Stimulated activated naive CD4-positive, alpha-beta T cell (primary cell): Measurements from ENCODE around the gene CDH15.

Source experiments
- DNase-seq, 6 experiments: peaks; one replicate each; lab custom pipeline; 2025; lab: John Stamatoyannopoulos, UW

CDH15 gene

DNA sequence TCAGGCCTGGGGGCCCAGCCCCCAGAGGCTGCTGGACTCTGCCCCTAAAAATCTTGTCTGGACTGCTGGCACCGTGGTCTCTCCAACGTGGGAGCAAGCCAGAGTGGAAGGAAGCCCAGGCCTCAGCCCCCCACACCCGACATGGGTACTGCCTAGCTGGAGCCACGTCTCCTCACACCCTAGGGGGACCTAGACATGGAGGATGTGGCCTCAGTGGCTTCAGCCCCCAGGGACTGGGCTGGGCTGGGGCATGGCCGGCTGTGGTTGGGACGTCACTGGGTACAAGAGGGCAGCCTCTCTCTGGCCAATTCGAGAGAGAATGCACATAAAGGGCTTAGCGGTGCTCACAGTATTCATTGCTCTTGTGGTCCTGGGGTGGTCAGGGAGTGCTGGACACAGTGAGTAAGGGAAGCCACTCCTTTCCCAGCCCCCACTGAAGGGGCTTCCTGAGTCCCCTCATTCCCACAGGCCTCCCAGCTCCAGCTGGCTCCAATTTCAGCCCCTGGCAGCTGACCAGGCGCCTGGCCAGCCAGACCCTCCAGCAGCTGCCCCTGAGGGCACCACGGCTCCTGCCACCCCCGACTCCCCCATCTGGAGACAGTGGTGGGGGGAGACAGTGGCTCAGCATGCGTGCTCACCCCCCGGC lies 1.1 kb downstream of the CDH15 start:
- no peak for DNase-seq

DNA sequence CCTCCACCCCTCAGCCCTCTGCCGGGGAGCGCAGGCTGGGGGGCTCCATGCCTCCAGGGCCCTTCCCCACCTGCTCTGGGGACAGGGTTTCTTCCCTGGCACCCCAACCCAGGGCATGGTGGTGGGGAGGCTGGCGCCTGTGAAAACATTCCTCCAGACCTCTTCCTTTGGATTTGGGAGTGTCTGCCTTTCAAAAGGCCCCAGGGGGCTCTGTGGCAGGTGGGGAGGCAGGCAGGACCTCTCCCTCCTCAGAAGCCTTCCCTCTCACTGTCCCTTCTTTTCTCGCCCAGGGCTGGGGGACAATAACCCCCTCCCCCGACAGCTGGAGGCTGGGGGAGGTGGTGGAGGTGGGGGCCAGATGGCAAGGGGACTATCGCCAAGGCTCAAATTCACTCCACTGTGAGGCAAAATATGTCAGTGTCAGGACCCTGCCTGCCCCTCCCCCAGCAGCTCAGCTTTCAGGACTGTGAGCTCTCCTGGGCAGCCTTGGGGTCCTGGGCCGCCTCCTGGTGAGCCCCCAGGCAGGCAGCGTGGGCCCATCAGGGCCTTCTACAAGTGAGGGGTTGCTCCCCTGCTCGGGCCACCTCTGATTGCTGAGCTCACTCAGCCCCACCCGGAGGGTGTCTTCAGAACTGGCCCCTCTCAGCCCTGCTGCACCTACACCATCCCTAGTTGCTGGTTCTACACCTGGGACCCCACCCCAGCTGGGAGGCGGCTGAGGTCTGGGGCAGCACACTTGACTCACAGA lies 1.8 kb downstream of the CDH15 start:
- no peak for DNase-seq

DNA sequence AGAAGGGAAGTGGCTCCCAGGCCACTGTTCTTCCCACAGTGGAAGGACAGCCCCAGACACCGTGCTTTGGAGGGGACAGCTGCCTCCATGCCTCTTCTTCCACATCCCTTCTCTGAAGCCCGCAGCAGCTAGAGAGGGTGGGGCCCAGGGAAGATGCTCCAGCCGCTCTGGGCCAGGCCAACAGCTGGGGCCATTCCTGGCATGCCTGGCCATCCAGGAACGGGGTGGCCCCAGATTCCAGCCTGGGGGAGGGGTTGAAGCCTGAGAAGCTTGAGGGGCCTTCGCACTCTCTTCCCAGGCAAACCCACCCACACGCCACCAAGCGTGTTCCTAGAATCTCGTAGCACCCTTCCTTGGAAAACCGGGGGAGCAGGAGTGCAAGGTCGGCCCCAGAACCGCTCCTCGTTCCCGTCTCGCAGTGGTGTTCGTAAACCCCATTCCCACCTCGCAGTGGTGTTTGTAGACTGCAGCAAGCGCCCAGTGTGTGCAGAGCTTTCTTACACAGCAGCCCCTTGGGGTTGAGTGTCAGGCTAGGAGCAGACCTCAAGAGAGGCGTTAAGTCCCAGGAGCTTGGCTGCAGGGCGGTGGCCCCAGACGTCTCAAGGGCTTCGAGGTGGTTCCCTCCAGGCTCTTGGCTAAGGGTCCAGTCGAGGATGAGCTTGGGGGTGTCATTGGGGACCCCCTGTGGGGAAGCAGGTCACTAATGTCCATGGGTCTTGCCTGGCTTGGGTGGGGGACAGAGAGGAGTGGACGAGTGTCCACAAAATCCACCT lies 2.7 kb downstream of the CDH15 start:
- DNase-seq = no peak

DNA sequence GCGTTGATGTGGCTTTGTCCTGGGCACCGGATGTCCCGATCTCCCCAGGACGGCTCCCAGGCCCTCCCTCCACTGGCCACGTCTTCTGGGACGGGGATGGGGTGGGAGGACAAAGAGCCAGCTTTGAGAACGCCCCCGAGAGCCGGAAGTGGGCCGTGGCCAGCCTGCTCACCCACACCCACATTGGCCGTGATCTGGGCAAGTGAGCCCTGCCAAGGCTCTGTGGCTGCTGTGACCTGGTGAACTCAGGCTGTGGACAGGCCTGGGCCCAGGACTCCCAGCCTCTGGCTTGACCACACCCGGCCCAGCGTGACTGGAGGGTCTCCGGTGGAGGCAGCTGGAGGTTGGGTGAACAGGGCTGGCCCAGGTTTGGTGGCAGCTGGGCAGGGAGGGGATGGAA lies 3.3 kb downstream of the CDH15 start:
- no peak for DNase-seq

DNA sequence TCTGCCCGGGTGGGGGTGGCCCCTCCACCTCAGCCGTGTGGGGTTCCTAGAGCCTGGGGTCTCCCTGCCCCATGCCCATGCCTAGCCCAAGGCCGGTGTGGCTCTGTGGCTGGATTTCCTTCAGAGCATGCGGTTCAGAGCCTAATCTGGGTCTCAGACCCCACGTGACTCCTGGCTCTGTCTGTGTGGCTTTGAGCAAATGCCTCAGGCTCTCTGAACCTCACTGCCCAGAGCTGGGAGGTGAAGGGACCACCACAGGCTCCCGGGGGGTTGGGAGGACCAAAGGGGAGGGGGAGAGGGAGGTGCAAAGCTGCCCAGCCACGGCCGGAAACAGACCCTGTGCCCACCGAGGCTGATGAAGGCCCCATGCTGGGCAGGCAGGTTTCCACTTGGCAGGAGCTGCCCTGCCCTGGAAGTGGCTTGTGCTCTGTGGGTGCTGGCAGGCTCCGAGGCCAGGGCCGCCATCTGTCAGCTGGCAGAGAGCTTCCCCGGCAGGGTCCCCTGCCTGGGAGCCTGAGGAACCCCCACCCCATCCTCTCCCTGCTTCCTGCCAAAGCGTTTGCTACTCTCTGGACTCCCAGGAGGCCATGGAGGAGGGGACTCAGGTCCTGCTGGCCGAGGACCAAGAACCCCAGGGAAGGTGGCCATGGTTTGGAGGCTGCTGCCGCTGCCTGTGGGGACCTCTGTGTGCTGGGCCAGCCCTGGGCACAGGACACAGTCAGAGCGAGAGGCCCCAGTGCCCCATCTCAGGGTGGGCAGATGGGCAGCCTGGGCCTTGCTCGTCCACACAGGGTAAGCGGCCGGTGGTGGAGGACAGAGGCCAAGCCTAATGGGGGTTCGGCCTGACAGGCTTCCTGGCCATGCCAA lies 4.0 kb downstream of the CDH15 start:
- DNase-seq = no peak

DNA sequence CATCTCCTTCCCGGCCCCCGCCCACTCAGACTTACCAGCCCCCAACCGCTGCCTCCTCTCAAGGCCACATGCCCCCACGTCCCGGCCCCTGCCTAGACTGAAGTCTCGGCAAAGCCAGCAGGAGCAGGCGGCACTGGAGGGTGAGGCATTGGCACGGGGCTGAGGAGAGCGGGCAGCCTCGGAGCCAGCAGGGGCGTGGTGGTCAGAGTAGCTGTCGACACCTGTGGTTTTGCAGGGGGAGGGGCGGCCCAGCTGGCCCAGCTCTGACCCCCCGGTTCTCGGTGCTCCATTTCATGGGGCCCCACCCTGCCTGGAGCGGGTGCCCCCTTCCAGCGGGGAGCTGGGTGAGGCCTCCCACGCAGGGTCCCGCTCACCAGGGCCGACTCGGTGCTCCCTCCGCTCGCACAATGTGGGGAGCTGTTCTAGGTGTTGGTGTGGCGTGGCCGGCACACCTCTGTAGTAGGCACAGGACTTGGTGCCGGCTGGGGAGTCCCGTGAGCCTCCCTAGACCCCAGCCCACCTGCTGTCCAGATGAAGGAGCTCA lies 4.7 kb downstream of the CDH15 start:
- no peak for DNase-seq

DNA sequence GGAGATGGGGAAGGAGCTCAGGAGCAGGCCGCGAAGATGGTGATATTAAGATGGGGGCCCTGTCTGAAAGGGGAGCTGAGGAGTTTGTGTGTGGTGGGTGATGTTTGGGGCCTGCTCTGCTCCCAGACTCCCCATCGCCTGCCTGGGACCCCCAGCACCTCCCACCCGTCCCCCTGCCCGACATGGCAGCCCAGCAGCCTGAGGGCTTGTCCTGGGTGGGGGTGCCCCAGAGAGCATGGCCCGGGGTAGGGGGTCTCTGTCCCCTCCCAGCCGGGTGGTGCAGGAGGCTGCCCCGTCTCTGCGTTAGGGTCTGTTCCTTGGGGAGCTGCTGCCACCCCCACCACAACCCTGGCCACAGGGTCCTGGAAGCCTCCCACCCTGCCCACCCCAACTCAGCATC lies 5.2 kb downstream of the CDH15 start:
- no peak for DNase-seq

DNA sequence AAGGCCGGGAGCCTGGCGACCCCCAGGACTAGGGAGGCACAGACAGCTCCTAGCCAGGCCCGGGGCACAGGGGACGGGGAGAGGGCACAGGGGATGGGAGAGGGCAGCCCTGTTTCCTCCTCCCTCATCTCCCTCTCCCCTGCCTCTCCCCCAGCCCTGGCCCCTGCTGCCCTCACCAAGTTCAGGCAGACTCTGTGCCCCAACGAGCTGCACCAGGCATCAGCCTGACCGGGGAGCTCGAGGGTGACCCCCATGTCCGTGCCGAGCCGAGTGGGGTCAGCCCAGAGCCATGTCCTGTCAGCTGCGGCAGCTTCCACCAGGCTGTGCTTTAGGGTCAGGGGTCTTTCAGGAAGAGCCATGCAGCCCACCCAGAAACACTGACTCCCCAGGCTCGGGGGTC lies 6.0 kb downstream of the CDH15 start:
- no peak for DNase-seq

DNA sequence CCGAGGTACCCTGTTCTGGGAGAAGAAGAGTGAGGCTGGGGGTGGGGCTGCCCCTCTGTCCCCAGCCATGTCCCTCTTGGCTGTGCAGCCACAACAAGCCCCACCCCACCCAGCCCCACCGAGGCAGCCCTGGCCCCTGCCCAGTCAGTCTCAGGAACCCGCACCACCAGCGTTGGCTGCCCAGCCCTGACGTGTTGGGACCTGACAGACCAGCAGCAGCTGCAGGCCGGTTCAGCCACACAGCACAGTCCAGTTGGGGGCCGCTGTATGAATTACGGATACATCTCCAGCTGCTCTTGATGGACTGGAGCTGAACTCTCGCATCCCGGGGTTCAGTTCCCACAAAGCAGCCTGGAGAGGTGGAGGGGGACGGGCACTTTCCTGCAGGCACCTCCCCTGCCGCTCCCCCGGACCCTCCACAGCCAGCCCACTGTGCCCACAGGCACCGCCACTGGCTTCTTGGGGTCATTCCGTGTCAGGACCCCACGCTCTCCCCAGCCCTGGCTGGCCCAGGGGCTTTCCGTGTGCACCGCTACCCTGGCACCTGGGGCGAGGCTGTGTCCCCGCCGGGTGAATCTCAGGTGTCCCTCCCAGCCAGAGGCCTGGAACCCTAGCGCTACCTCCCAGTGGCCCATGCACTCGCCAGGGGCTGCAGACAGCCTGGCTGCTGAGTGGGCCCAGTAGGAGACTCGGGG lies 7.1 kb downstream of the CDH15 start:
- DNase-seq = no peak

DNA sequence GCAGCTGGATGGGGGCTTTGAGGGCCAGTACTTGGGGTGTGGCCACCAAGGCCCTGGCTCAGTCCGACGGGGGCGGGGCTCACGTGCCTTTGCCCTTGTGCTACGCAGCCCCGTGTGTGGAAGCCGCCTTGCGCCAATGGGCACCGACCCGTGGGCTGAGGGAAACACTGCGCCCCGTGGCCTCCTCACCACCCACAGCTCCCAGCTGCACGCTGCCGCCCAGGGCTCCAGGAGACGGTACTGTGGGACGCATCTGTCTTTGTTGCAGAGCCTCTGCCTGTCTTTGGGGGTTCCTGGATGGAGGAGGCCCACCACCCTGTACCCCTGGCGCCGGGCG lies 7.6 kb downstream of the CDH15 start:
- DNase-seq = no peak

DNA sequence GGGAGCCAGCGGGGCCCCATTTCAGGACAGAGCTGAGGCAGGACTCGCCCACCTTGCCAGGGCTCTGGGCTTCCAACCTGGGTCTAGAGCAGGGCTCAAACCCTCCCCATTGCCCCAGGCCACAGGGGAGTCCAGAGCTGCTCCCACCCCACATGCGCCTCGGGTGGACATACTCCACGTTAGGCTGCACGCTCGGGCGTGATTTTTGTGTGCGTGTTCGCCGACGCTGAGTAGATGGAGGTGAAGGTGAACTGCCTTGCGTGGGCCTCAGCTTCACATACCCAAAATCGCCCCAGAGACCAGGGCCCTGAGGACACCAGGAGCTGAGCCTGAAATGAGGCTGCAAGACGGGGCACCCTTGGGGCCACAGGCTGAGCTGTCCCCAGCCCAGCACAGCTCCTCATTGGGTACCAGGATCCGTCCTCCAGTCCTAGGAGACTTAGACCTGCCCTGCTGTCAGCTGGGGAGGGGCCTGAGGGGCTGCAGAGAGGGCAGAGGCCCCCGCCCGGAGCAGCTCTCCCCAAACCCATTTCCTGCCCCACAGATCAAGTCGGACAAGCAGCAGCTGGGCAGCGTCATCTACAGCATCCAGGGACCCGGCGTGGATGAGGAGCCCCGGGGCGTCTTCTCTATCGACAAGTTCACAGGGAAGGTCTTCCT lies 8.2 kb downstream of the CDH15 start:
- no peak for DNase-seq

DNA sequence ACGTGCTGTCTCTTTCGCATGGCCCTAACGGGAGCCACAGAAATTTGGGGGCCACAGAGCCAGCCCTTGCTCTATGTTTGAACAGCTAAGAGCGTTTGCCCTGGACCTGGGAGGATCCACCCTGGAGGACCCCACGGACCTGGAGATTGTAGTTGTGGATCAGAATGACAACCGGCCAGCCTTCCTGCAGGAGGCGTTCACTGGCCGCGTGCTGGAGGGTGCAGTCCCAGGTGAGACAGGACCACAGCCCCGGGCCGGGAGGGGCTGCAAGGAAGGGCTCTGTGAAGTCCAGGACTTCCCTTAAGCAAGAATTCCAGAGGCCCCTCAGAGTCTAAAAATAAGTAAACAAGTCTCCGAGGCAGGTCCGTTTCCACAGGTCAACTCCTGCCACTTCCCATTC lies 11.9 kb downstream of the CDH15 start:
- no peak for DNase-seq

DNA sequence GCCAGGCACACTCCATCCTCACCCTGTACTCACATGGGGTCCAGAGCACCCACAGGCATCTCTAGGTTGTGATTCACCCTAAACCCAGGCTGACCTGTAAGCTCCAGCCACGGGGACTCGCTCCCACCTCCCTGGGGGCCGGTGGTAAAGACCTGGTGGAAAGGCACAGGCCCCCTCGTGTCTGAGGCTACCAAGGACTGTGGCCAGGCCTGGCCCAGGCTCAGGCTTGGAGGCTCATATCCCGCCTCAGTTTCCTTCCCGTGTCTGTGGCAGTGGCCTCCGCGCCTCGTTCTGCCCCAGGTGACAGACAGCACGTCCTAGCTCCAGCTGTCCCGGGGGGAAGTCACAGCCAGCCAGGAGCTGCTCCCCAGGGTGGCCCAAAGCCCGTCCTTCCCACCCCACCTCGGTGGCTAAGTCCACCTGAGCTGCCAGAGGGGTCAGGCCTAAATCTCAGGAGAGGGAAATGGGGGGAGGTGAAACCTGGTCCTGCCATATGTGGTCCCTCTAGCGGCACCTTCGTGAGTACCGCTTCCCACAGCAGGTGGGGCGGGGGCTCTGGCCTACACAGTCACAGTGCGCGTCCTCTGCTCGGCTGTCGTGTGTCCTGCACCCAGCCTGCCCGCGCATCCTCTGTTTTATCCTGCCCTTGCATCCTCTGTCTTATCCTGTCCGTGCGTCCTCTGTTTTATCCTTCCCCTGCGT lies 12.6 kb downstream of the CDH15 start:
- DNase-seq = no peak

DNA sequence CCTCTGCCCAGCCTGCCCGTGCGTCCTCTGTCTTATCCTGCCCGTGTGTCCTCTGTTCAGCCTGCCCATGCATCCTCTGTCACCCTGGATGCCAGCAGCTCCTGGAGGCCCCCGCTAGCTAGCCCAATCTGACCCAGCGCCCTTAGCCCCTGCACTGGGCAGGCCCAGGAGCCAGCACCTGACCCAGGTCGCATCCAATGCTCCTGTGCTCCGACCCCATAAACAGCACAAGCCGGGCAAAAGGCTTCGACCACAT lies 13.1 kb downstream of the CDH15 start:
- no peak for DNase-seq

DNA sequence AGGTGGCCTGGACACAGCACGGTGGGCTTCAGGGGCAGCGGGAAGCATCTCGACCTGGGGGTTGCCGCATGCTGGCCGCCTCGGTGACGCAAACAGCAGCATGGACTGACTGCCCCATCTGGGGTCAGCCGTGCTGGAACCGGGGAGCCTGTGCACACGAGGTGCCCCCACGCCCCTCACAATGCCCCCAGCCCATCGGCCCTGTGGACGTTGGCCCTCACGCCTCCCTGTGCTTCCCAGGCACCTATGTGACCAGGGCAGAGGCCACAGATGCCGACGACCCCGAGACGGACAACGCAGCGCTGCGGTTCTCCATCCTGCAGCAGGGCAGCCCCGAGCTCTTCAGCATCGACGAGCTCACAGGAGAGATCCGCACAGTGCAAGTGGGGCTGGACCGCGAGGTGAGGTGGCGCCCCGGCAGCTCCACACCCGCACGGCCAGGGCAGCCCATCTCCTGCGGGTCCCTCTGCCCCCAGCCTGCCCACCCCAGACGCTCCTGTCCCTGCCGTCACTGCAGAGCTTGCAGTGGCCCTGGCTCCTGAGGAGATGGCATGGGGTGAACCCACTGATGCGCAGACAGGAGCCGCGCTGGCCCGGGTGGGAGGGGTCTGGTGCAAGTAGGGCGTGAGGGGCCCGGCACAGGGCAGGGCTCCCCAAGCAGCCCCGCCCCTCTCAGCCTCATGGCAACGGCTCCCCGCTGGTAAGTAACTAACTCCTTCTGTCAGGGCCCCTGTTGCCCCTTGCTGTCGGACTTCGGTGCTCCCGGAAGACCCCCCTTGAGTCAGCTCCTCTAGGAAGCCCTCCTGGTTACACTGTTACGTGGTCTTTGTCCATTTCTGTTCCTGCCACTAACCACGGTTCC lies 13.6 kb downstream of the CDH15 start:
- DNase-seq = peak in 3 of 6 experiments; percentile 38 to 63 (median 59)

DNA sequence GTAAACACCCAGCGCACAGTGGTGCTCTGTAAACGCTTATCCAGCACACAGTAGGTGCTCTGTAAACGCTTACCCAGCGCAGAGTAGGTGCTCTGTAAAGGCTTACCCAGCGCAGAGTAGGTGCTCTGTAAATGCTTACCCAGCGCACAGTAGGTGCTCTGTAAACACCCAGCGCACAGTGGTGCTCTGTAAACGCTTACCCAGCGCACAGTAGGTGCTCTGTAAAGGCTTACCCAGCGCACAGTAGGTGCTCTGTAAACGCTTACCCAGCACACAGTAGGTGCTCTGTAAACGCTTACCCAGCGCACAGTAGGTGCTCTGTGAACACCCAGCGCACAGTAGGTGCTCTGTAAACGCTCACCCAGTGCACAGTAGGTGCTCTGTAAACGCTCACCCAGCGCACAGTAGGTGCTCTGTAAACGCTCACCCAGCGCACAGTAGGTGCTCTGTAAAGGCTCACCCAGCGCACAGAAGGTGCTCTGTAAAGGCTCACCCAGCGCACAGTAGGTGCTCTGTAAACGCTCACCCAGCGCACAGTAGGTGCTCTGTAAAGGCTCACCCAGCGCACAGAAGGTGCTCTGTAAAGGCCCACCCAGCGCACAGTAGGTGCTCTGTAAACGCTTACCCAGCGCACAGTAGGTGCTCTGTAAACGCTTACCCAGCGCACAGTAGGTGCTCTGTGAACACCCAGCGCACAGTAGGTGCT lies 14.5 kb downstream of the CDH15 start:
- DNase-seq = peak in 1 of 6 experiments; percentile 51

DNA sequence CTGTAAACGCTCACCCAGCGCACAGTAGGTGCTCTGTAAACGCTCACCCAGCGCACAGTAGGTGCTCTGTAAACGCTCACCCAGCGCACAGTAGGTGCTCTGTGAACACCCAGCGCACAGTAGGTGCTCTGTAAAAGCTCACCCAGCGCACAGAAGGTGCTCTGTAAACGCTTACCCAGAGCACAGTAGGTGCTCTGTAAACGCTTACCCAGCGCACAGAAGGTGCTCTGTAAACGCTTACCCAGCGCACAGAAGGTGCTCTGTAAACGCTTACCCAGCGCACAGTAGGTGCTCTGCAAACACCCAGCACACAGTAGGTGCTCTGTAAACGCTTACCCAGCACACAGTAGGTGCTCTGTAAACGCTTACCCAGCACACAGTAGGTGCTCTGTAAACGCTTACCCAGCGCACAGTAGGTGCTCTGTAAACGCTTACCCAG lies 15.1 kb downstream of the CDH15 start:
- DNase-seq = peak in 3 of 6 experiments; percentile 16 to 54 (median 52)

DNA sequence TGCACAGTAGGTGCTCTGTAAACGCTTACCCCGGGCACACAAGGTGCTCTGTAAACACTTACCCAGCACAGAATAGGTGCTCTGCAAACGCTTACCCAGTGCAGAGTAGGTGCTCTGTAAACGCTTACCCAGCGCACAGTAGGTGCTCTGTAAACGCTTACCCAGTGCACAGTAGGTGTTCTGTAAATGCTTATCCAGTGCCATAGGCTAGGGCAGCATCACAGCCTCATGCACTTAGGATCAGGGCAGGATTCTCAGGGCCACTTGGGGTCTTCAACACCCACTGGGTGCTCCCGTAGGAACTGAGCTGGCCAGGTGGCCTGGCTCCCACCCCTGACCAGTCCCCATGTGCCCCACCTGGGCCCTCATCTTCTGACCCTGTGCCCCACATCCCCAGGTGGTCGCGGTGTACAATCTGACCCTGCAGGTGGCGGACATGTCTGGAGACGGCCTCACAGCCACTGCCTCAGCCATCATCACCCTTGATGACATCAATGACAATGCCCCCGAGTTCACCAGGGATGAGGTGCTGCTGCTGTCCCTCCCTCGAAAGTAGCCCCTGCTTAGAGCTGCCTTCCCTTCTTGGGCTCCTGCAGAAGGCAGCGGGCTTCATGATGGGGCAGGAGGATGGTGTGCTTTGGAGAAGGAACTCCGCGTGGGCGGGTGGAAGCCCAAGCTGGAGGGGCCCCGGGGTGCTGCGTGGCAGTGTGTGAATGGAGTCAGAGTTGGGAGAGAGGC lies 15.7 kb downstream of the CDH15 start:
- DNase-seq = peak in 5 of 6 experiments; percentile 35 to 71 (median 37)
